ENCODE data around the gene KLHL29.

- TF ChIP-seq EZH2 (IDR thresholded peaks at IDR 0.05; ENCODE audit: low read depth, unreplicated experiment), result no peak
- TF ChIP-seq EZH2phosphoT487 (IDR thresholded peaks at IDR 0.05; ENCODE audit: unreplicated experiment), result no peak
- no peak for TF ChIP-seq CTCF (conservative IDR thresholded peaks at IDR 0.05; ENCODE audit: low read depth in 2 of 2)
Measured at GRCh38 chr2:23588508-23589201, 203.7 kb downstream of the KLHL29 start.
